ENCODE data around the gene PTPRN2. TPM values are rescaled to one million over a fixed set of nuclear protein-coding genes. Genes with fewer than 3 reads are reported as not detected.

Gene PTPRN2
- total and polyA plus RNA-seq, 9 of the 15 experiments (the other 6 are each of a cell fraction or from before 2014, with no cell fraction given) = not detected

- TF ChIP-seq DNMT1 (IDR thresholded peaks at IDR 0.05) (no peak), ZNF644 (tag; IDR thresholded peaks at IDR 0.05; ENCODE audit: low read depth) (no peak), WHSC1 (IDR thresholded peaks at IDR 0.05; ENCODE audit: low read length) (no peak), NEUROD1 (IDR thresholded peaks at IDR 0.05; ENCODE audit: borderline replicate concordance, low read depth, low read length, partially characterized antibody) (no peak)
- TF ChIP-seq, protein P1, sequence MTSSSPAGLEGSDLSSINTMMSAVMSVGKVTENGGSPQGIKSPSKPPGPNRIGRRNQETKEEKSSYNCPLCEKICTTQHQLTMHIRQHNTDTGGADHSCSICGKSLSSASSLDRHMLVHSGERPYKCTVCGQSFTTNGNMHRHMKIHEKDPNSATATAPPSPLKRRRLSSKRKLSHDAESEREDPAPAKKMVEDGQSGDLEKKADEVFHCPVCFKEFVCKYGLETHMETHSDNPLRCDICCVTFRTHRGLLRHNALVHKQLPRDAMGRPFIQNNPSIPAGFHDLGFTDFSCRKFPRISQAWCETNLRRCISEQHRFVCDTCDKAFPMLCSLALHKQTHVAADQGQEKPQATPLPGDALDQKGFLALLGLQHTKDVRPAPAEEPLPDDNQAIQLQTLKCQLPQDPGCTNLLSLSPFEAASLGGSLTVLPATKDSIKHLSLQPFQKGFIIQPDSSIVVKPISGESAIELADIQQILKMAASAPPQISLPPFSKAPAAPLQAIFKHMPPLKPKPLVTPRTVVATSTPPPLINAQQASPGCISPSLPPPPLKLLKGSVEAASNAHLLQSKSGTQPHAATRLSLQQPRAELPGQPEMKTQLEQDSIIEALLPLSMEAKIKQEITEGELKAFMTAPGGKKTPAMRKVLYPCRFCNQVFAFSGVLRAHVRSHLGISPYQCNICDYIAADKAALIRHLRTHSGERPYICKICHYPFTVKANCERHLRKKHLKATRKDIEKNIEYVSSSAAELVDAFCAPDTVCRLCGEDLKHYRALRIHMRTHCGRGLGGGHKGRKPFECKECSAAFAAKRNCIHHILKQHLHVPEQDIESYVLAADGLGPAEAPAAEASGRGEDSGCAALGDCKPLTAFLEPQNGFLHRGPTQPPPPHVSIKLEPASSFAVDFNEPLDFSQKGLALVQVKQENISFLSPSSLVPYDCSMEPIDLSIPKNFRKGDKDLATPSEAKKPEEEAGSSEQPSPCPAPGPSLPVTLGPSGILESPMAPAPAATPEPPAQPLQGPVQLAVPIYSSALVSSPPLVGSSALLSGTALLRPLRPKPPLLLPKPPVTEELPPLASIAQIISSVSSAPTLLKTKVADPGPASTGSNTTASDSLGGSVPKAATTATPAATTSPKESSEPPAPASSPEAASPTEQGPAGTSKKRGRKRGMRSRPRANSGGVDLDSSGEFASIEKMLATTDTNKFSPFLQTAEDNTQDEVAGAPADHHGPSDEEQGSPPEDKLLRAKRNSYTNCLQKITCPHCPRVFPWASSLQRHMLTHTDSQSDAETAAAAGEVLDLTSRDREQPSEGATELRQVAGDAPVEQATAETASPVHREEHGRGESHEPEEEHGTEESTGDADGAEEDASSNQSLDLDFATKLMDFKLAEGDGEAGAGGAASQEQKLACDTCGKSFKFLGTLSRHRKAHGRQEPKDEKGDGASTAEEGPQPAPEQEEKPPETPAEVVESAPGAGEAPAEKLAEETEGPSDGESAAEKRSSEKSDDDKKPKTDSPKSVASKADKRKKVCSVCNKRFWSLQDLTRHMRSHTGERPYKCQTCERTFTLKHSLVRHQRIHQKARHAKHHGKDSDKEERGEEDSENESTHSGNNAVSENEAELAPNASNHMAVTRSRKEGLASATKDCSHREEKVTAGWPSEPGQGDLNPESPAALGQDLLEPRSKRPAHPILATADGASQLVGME (CRISPR knock-in tag; IDR thresholded peaks at IDR 0.05) = no peak
These were observed 719.8 kb downstream of the PTPRN2 start (continued) for GRCh38 chr7:157867685-157868305.
